Measurements from ENCODE around the gene CCL3.
"Not testable (repeated sequence)": the region's sequence is repeated elsewhere in the genome, so short reads cannot be mapped to it uniquely, and the experiment has no call there.

The CCL3 gene

GRCh38 chr17:36112572-36112971 is 22.6 kb upstream of the CCL3 start:
- no peak overlapping the region for H3K27ac ChIP-seq
- H3K4me2 ChIP-seq: no peak overlapping the region
- no peaks in the 10 kb centered on the region for H4K20me1 ChIP-seq (ENCODE audit: insufficient read depth)
- no peaks in the 10 kb centered on the region for H3K36me3 ChIP-seq (ENCODE audit: insufficient read depth)
- no peak overlapping the region for H3K9ac ChIP-seq
- no peak for TF ChIP-seq CTCF (conservative IDR thresholded peaks at IDR 0.05; ENCODE audit: low read depth, low read length)
- no peaks in the 10 kb centered on the region for H3K27me3 ChIP-seq (ENCODE audit: insufficient read depth, low read depth)
- H2AFZ ChIP-seq (ENCODE audit: low read depth): no peak overlapping the region
- H3K4me3 ChIP-seq (IDR thresholded peaks at IDR 0.05; ENCODE audit: insufficient read depth, low read depth, low read length): no peak overlapping the region
- peaks cover 6% of the 10 kb centered on the region for H3K4me1 ChIP-seq (ENCODE audit: low read depth, poor library complexity, severe bottlenecking)
- H3K79me2 ChIP-seq (ENCODE audit: insufficient read depth, low read depth): no peaks in the 10 kb centered on the region

GRCh38 chr17:36111068-36111490 is 21.1 kb upstream of the CCL3 start:
- H3K4me3 ChIP-seq (IDR thresholded peaks at IDR 0.05; ENCODE audit: insufficient read depth, low read depth, low read length): no peak overlapping the region

GRCh38 chr17:36108265-36108664 is 18.3 kb upstream of the CCL3 start:
- not testable (repeated sequence) for H3K79me2 ChIP-seq (ENCODE audit: insufficient read depth, low read depth); H3K9ac ChIP-seq; H3K4me1 ChIP-seq (ENCODE audit: low read depth, poor library complexity, severe bottlenecking); H4K20me1 ChIP-seq (ENCODE audit: insufficient read depth); H3K27ac ChIP-seq; H2AFZ ChIP-seq (ENCODE audit: low read depth); H3K36me3 ChIP-seq (ENCODE audit: insufficient read depth); H3K4me2 ChIP-seq; H3K27me3 ChIP-seq (ENCODE audit: insufficient read depth, low read depth); H3K4me3 ChIP-seq (IDR thresholded peaks at IDR 0.05; ENCODE audit: insufficient read depth, low read depth, low read length)

More at GRCh38 chr17:36111068-36111490, 21.1 kb upstream of the CCL3 start:
- no peak overlapping the region for H2AFZ ChIP-seq (ENCODE audit: low read depth)
- no peak overlapping the region for H3K9ac ChIP-seq
- TF ChIP-seq CTCF (conservative IDR thresholded peaks at IDR 0.05; ENCODE audit: low read depth, low read length): no peak
- H3K79me2 ChIP-seq (ENCODE audit: insufficient read depth, low read depth): no peaks in the 10 kb centered on the region
- H3K36me3 ChIP-seq (ENCODE audit: insufficient read depth): no peaks in the 10 kb centered on the region
- H3K27me3 ChIP-seq (ENCODE audit: insufficient read depth, low read depth): no peaks in the 10 kb centered on the region
- H3K4me2 ChIP-seq: no peak overlapping the region
- no peaks in the 10 kb centered on the region for H4K20me1 ChIP-seq (ENCODE audit: insufficient read depth)
- no peak overlapping the region for H3K27ac ChIP-seq
- H3K4me1 ChIP-seq (ENCODE audit: low read depth, poor library complexity, severe bottlenecking): no peaks in the 10 kb centered on the region

- H4K20me1 ChIP-seq (ENCODE audit: insufficient read depth): no peaks in the 10 kb centered on the region
- no peaks in the 10 kb centered on the region for H3K27me3 ChIP-seq (ENCODE audit: insufficient read depth, low read depth)
- H3K4me2 ChIP-seq: no peak overlapping the region
- no peak overlapping the region for H3K9ac ChIP-seq
- H2AFZ ChIP-seq (ENCODE audit: low read depth): no peak overlapping the region
- no peaks in the 10 kb centered on the region for H3K36me3 ChIP-seq (ENCODE audit: insufficient read depth)
- no peak overlapping the region for H3K27ac ChIP-seq
- no peak for TF ChIP-seq CTCF (conservative IDR thresholded peaks at IDR 0.05; ENCODE audit: low read depth, low read length)
- H3K79me2 ChIP-seq (ENCODE audit: insufficient read depth, low read depth): no peaks in the 10 kb centered on the region
- H3K4me3 ChIP-seq (IDR thresholded peaks at IDR 0.05; ENCODE audit: insufficient read depth, low read depth, low read length): no peak overlapping the region
- no peaks in the 10 kb centered on the region for H3K4me1 ChIP-seq (ENCODE audit: low read depth, poor library complexity, severe bottlenecking)
Observed at GRCh38 chr17:36107660-36108059, 17.7 kb upstream of the CCL3 start.

- H3K27ac ChIP-seq: no peak overlapping the region
- no peak overlapping the region for H3K4me3 ChIP-seq (IDR thresholded peaks at IDR 0.05; ENCODE audit: insufficient read depth, low read depth, low read length)
- no peak overlapping the region for H3K9ac ChIP-seq
- H2AFZ ChIP-seq (ENCODE audit: low read depth): no peak overlapping the region
- H3K4me1 ChIP-seq (ENCODE audit: low read depth, poor library complexity, severe bottlenecking): no peaks in the 10 kb centered on the region
- H3K36me3 ChIP-seq (ENCODE audit: insufficient read depth): no peaks in the 10 kb centered on the region
- H3K27me3 ChIP-seq (ENCODE audit: insufficient read depth, low read depth): no peaks in the 10 kb centered on the region
- no peaks in the 10 kb centered on the region for H4K20me1 ChIP-seq (ENCODE audit: insufficient read depth)
- no peaks in the 10 kb centered on the region for H3K79me2 ChIP-seq (ENCODE audit: insufficient read depth, low read depth)
- TF ChIP-seq CTCF (conservative IDR thresholded peaks at IDR 0.05; ENCODE audit: low read depth, low read length): no peak
- H3K4me2 ChIP-seq: no peak overlapping the region
Observed at GRCh38 chr17:36106493-36106835, 16.5 kb upstream of the CCL3 start.

All from KMS-11 (cell line).